Gastroesophageal sphincter (tissue), 3 donors: ENCODE data around the gene PALD1.

ENCODE experiments used
- CTCF ChIP-seq, 4 experiments: fragments of 200-600 bp in 2 of 4; fragments of 450-650 bp in 2 of 4; sonication (generic) in 1 of 4; IDR thresholded peaks; one replicate each; pipeline ENCODE4 v1.5.1; 2017 to 2019; ENCODE audit warnings: antibody characterized with exemption in 4 of 4, mild to moderate bottlenecking in 2 of 4, moderate library complexity in 2 of 4
- EP300 ChIP-seq: sonication (generic); formaldehyde crosslinking; IDR thresholded peaks from one replicate; pipeline ENCODE4 v1.6.1; 2017; ENCODE audit warnings: antibody characterized with exemption, mild to moderate bottlenecking
- POLR2A ChIP-seq, 2 donors: fragments of 450-650 bp; IDR thresholded peaks; one replicate each; pipeline ENCODE4 v1.6.1; 2017; ENCODE audit warnings: antibody characterized with exemption in 2 of 2, mild to moderate bottlenecking in 2 of 2, moderate library complexity in 1 of 2

- no peak for TF ChIP-seq CTCF (IDR thresholded peaks at IDR 0.05)
- TF ChIP-seq EP300: no peak
- no peak for TF ChIP-seq POLR2A (IDR thresholded peaks at IDR 0.05)
These were observed 40.1 kb downstream of the PALD1 start for GRCh38 chr10:70518695-70519094.
